Mucosa of descending colon (tissue), 3 donors: Measurements from ENCODE around the gene PNPLA4. TPM values are rescaled to one million over a fixed set of nuclear protein-coding genes. Genes with fewer than 3 reads are reported as not detected.

ENCODE experiments used
- ATAC-seq: fragments of 200-7000 bp; cut with Tn5 transposase; one replicate; pipeline ENCODE4 v1.9.1; 2020; ENCODE audit warnings: mild to moderate bottlenecking, moderate library complexity
- DNase-seq, 3 donors: peaks; one replicate each; pipeline ENCODE4 v3.0.0-alpha.2; 2020
- H3K36me3 ChIP-seq: fragments of 200-600 bp; one replicate; pipeline ENCODE4 v1.8.0; 2021; ENCODE audit warnings: low read depth, mild to moderate bottlenecking
- H3K4me1 ChIP-seq: fragments of 200-600 bp; one replicate; pipeline ENCODE4 v1.8.0; 2021; ENCODE audit warnings: low read depth, mild to moderate bottlenecking
- H3K4me3 ChIP-seq: fragments of 200-600 bp; one replicate; pipeline ENCODE4 v1.8.0; 2021; ENCODE audit warnings: mild to moderate bottlenecking
- H3K9me3 ChIP-seq: fragments of 200-600 bp; one replicate; pipeline ENCODE4 v1.8.0; 2021; ENCODE audit warnings: mild to moderate bottlenecking
- CTCF ChIP-seq: fragments of 200-600 bp; IDR thresholded peaks from one replicate; pipeline ENCODE4 v1.8.0; 2022; ENCODE audit warnings: antibody characterized with exemption, mild to moderate bottlenecking
- intact Hi-C, 2 donors: fragments of 100-400 bp; cut with DNase I in 1 of 2; cut with micrococcal nuclease in 1 of 2; formaldehyde crosslinking; loops; one replicate each; pipeline versions ENCODE4 v1.11.0 to v1.11.1; 2022; cut with DNase I, micrococcal nuclease
- total RNA-seq, 3 donors: library from RNA; stranded (reverse); fragmentation: NEBNext Ultra II Directional in 2 of 3; extraction: Animal tissue kit (Norgen Biotek cat#: 25700) in 2 of 3; gene quantifications; one replicate each; pipeline versions ENCODE4 v1.2.1 to v1.2.4, GENCODE V29; 2021 to 2023
- donor health status: DM: no; HTN: no; CAD: no; lungs with moderate emphysema.
- donor health status: DM: no; HTN: no; CAD: no.
- donor health status: DM: no; HTN: yes; CAD: no.

Gene PNPLA4
- total RNA-seq, 3 donors from 2014 or later: 9.3 to 28.6 (median 18.0) TPM

- Histone ChIP-seq H3K9me3 (no peaks in the 10 kb centered on the region), H3K4me1 (no peaks in the 10 kb centered on the region), H3K36me3 (no peaks in the 10 kb centered on the region), H3K4me3 (no peak overlapping the region)
- peak in 1 of 3 donors; percentile 39 for DNase-seq
- peak; percentile 68 for ATAC-seq
- no peak for TF ChIP-seq CTCF
- intact Hi-C loops: no loop called here
Observed at GRCh38 chrX:7941390-7942042, 14.3 kb upstream of the PNPLA4 start.

GRCh38 chrX:7934026-7934425 lies 6.8 kb upstream of the PNPLA4 start:
- peak; percentile 54 for ATAC-seq
- no peak for DNase-seq
- TF ChIP-seq CTCF: no peak
- Histone ChIP-seq H3K4me1 (no peaks in the 10 kb centered on the region), H3K36me3 (no peaks in the 10 kb centered on the region), H3K4me3 (no peak overlapping the region), H3K9me3 (no peaks in the 10 kb centered on the region)
- intact Hi-C loops: no loop called here

GRCh38 chrX:7926914-7927258 lies 327 bp downstream of the PNPLA4 start:
- Histone ChIP-seq H3K36me3 (no peaks in the 10 kb centered on the region), H3K9me3 (no peaks in the 10 kb centered on the region), H3K4me3 (peak overlapping the region; percentile 24), H3K4me1 (no peaks in the 10 kb centered on the region)
- DNase-seq (no peak), ATAC-seq (no peak)
- intact Hi-C loops: no loop called here
- no peak for TF ChIP-seq CTCF

- H3K9me3 ChIP-seq: no peaks in the 10 kb centered on the region
- H3K36me3 ChIP-seq: no peaks in the 10 kb centered on the region
- H3K4me1 ChIP-seq: no peaks in the 10 kb centered on the region
- DNase-seq: no peak
- no peak for TF ChIP-seq CTCF
- H3K4me3 ChIP-seq: no peak overlapping the region
- ATAC-seq: no peak
- intact Hi-C loops: no loop called here
Observed at GRCh38 chrX:7926501-7926900, 712 bp downstream of the PNPLA4 start.

GRCh38 chrX:7925867-7926472 lies 1.2 kb downstream of the PNPLA4 start:
- DNase-seq (peak; percentile 33 to 61 (median 57)), ATAC-seq (peak; percentile 49)
- H3K4me3 ChIP-seq: no peak overlapping the region
- TF ChIP-seq CTCF: peak; percentile 24
- intact Hi-C loops: no loop called here
- H3K36me3 ChIP-seq: no peaks in the 10 kb centered on the region
- no peaks in the 10 kb centered on the region for H3K9me3 ChIP-seq
- H3K4me1 ChIP-seq: no peaks in the 10 kb centered on the region
